NCI-H1105 treated with DMSO at 0.1 percent for 48 hours (cell line): ENCODE results near the gene RBFOX2.
"Not testable (repeated sequence)": the region's sequence is repeated elsewhere in the genome, so short reads cannot be mapped to it uniquely, and the experiment has no call there.

ENCODE experiments used
- DNase-seq: peaks from one replicate; lab custom pipeline; 2025; lab: John Stamatoyannopoulos, UW

The RBFOX2 gene

DNA sequence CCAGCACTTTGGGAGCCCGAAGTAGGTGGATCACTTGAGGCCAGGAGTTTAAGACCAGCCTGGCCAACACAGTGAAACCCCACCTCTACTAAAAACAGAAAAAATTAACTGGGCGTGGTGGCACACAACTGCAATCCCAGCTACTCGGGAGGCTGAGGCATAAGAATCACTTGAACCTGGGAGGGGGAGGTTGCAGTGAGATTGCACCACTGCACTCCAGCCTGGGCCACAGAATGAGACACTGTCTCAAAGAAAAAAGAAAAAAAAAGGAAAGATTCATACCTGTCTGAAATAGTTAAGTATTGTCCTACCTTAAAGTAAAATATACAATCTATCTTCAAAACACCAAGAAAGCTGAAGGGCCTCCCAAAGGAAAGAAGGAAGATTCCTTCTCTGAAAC is 20.1 kb downstream of the RBFOX2 start:
- DNase-seq, result no peak

DNA sequence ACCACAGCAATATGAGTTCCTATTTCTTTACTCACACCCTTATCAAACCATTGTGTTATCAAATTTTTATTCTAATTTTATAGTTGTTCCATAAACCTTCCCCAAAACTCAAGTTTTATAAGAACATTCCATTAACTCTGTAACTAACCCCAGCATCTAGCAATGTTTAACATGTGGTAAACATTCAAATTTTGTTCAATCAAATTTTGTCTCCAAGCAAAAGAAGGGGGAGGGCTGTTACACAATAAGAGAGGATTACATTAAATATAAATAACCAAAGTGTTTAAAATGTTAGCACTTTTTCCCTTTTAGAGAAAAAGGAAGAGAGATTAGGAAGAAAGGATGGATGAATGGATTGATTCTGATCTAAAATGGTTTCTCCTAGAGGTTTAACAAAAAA is 20.5 kb downstream of the RBFOX2 start:
- DNase-seq, result no peak

DNA sequence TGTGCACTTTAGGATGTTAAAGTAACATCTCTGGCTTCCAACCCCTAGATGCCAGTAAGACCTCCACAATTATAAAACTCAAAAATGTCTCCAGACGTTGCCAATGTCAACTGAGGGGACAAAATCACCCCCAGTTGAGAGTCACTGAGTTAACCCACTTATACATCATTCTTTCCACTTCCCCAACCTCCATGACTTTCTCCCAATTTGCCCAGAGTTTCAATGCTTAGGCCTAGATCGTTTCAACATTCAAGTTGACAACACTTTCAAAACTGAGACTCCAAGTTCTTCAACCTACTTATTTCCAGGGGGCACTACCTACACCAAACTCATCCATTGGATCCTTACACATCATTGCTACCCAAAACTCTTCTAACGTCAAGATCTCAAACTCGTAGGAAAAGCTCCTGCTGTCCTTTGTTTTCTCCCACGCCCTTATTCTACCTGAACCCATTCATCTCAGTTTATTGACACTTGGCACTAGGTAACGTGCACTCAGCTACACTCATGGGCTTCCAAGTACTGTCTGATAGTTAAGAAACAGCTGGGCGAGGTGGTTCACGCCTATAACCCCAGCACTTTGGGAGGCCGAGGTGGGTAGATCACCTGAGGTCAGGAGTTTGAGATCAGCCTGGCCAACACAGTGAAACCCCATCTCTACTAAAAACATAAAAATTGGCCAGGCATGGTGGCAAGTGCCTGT is 24.5 kb downstream of the RBFOX2 start:
- DNase-seq, result no peak

DNA sequence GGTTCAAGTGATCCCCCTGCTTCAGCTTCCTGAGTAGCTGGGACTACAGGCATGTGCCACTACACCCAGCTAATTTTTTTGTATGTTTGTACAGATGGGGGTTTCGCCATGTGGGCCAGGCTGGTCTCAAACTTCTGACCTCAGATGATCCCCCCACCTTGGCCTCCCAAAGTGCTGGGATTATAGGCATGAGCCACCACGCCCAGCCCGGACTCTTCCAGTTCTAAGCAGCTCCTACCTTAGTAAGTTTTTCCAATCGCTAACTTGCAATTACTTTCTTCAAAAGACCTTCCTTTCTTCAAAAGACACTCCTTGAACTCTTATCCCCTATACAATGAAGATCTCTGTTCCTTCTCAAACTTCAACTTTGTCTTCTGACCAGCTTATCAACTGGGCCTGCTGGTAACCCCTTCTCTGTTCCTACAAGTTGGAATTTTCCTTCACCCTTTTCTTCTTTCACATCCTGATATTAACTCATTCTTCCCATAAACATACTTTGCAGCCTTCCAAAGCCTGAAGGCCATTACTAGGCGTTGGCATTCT is 25.8 kb downstream of the RBFOX2 start:
- no peak for DNase-seq

DNA sequence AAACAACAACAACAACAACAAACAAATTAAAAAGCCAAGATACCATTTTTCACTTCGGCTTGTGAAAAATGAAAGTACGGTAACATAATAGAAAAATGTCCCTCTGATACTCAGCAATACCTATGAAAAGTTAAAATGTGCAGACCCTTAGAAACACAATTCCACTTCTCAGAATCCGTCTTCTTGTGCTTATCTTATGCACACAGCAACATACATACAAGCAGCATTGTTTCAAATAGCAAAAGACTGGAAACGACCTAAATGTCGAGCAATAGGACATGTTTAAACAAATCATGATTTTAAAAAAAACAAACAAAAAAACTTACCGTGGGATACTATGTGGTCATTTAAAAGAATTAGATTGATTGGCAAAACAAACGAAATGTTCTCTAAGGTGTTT is 26.5 kb downstream of the RBFOX2 start:
- DNase-seq, result no peak

DNA sequence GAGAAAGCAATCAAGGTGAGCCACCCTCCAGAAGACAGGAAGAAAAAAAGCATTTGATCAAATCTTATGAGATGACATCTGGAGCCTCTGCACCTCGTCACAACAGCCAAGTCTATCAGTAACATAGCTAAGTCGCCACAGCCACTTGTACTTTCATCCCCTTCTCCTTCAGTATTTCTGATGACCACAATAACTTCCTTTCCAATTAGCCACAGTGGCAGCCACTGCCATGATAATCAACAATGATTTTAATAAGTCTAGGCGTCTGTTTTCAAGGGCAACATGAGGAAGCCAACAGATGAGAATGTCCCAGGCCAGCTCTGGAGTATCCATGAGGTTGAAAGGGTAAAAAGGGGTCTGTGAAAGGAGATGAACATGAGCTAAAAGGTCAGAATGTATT is 29.9 kb downstream of the RBFOX2 start:
- DNase-seq, result no peak

DNA sequence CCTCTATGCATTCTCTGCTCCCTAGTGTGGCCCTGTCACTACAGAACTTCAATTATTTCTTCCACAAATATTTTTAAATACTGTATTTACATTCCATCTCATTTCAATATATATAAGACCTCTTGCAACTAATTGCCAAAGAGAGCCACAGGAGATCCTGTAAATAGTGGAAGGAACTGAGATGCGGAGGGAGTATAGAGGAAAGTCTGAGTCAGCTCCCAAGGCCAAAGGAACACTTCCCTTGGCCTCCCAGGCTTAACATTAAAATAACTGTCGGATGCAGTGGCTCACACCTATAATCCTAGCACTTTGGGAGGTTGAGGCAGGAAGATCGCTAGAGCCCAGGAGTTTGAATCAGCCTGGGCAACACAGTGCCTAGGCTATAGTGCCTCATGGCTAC is 31.2 kb downstream of the RBFOX2 start:
- DNase-seq, result no peak

DNA sequence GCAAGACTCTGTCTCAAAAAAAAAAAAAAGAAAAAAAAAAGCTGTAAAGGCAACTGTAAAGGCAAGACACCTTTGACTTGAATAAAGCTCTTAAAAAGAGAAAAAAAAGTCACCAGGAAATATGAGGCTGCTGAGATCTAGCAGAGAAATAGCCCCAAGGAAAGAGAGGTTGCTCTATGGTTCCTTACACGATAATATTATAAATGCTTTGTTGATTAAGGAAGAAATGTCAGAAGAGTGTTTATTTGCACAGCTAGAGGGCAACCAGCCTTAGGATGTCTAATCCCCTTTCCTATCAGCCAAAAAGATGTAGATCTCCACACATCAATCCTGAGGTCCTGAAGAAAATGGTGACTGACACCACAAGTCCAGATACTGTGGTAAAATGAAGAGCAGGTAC is 32.0 kb downstream of the RBFOX2 start:
- DNase-seq, result no peak

DNA sequence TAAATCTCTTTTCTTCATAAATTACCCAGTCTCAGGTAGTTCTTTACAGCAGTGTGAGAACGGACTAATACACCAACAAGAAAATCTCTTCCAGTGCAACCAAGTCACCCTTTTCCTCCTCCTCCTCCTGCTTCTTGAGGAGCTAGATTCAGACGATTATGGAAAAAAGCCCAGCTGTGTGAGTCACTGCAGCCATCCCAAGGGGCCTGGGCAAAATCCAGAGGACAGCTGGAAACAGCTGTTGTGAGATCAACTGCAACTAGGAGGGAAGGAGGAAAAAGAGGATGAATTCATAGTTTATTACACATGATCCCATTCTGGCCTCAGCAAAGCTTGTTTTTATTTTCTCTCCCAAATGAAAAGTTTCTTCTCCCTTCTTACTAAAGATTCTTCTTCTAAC is 32.9 kb downstream of the RBFOX2 start:
- no peak for DNase-seq

DNA sequence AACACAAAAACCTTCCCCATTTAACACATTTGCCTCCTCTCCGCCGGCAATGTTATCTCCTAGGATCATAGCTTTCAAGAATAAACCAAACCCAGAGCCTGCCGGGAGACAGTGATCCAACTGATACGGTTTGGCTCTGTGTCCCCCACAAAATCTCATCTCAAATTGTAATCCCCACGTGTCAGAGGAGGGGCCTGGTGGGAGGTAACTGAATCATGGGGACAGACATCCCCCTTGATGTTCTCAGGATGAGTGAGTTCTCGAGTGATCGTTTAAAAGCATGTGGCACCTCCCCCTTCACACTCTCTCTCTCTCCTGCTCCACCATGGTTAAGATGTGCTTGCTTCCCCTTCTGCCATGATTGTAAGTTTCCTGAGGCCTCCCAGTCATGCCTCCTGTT is 33.3 kb downstream of the RBFOX2 start:
- DNase-seq, result no peak

DNA sequence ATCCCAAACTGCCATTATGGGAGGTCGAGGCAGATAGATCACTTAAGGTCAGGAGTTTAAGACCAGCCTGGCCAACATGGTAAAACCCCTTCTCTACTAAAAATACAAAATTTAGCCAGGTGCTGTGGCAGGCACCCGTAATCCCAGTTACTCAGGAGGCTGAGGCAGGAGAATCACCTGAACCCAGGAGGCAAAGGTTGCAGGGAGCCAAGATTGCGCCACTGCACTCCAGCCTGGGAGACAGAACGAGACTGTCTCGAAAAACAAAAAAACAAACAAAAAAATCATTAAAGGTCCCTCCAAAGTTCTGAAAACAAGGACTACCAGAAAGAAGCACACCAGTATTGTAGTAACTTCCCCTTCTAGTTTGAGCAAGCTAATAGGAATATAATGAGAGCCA is 34.9 kb downstream of the RBFOX2 start:
- DNase-seq, result not testable (repeated sequence)

DNA sequence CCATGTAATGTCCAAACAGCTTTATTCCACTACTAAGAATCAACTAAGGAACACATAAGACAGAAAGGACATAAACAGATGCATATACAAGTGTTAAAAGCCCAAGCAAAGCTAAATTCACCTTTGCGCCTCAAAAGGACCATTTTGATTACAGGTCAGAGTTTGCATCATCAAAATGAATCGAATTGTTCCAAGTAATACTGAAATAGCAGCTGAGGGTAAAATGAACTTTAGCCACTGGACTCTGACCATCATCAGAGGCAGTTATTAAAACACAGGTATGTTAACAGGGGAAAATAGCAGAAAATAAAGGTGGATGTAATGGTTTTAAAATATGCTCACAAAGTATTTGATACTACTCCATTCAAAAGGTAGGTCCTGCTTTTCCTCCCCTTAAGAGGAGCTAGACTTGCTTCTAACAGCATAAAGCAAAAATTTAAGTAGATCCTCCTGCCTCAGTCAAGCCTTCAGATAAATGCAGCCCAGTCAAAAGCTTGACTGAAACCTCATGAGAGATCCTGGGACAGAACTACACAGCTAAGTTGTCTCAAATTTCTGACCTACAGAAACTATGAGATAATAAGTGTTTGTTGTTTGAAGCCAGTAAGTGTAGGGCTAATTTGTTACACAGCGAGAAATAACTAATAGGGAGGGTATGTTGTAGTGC is 35.4 kb downstream of the RBFOX2 start:
- DNase-seq, result no peak

DNA sequence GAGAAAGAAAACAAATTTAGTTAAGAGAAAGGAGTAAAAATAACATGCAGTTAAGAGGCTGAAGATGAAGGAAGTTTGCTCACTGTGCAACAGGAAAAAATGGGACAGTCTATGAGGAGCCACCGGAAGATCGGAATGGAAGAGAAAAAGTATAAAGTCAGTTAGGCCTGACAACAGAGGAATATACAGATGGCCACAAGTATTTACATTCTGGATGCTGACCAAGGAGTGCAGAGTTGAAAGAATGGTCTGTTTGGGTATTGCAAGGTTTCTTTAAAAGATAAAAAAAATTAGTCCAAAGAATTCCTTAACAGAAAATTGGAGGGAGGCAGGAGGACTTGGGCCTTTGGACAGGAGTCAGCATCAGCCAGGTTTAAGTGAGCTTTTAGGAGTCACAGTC is 37.5 kb downstream of the RBFOX2 start:
- no peak for DNase-seq

DNA sequence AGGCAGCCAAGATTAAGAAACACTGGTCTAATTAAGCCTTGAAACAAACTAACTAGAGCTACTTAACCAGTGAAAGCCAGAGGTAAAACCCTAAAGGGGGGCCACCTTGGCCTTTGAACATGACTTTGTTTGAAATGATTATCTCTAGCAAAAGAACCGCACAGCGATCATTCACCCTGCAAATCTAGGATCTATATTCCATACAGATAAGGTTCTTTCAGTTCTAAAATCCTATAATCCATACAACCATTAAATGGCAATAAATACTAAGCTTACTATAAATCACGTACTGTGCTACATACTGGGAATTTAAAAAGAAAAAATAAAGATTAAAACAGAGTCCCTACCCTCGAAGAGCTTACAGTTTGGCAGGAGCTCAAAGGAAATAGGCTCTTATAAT is 40.6 kb downstream of the RBFOX2 start:
- DNase-seq, result no peak

DNA sequence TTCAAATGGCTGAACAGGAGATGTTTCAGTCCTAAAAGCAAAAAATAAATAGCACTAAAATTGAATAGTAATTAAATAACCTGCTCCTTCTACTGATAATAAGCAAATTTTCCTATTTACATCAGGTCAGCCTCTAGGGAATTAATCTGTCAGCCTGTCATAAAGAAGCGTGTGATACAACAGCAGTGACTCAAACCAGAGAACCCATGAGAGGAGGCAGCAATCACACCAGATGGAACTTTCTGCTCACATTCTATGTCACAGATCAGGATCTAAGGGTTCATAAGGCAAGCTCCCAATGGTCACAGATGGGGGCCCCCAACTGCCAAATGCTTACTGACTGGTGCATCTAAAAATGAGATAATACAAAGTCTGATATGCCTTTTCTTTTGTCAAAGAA is 41.1 kb downstream of the RBFOX2 start:
- no peak for DNase-seq

DNA sequence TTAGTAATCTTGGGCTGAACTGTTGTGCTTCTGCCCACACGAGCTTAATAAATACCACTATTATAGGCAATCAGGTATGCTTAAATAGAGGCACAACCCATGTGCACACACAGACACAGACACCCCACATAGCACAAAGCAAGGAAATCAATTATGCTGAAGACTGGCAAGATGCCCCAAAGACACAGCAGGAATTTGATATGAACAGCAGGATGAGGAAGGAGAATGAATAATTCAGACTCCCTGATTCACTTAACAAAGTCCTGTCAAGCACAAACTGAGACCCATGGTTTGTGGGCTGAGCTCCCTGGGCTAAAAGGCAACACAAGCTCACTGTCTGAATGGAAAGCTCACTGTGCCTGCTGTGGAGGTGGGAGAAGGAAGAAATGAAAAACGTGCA is 42.5 kb downstream of the RBFOX2 start:
- no peak for DNase-seq

DNA sequence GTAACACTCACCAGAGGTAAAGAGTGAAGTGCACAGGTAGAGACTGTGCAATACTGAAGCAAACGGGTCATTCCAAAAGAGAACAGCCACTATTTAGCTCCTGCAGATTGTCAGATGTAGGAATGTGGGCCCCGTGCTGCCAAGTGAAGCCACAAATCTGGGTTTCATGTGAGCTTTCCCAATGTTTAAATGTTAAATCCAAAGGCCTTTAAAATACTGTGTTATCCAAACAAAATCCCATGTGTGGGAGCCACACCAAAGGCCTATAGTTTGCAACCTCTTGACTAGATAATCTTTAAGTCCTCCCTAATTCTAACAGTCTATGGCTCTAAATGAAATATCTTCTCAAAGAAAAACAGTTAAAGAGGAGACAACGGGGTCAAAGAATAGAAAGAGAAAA is 43.3 kb downstream of the RBFOX2 start:
- DNase-seq, result no peak

DNA sequence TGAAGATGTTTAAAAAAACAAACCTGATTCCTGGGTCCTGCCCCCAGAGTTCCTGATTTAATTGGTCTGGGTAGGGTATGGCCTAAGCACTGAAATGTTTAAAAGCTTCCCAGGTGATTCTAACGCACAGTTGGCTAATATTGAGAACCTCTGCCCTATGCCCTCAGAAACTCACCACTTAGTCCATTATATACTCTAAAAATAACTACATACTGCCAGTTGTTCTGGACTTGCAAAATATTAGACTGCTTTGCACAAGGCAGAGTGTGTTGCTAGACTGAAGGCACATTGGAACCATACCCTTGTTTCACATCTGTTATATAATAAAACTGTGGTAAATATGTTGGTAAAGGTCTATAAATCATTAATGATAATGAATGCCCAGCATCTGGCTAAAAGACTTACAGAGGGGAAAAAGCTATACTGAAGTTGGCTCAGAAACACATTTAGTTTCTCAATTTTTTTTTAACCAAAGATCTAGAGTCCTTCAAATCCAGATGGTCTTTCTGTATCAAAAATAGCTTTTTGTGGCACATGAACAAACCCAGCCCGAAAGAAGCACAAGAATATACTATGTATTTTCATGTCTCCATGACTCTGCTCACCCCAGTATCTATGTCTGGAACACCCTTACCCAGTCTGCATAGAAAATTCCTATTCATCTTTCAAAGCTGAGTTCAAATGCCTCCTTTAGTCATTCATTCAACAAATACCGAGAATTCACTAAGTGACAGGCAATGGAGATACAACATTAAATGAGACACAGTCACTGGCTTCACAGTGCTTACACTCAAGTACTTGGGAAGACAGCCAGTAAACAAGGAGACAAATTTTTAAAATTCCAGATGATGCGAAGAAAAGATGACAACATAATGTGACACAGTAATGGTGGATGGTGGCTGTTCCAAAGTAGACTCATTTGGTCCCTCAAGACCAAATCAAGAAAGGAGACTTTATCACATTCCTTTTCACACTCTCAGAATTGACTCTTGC is 44.1 kb downstream of the RBFOX2 start:
- DNase-seq, result no peak

DNA sequence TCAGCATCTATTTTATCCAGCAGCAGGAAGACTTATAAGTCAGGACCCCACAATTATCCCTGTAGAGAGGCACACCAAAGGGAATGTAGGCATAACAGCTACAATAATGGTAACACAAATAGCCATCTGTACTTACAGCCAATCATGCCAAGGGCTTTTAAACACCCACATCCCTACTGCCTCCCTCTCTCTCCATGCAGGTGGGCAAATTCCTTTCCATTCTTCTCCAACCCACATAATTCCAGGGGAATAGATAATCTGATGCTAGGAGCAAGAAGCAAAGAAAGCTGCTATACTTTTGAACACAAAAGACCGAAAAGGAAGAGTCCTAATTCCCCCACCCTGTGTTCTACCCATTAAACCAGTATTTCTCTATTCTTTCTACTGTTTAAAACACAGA is 46.7 kb downstream of the RBFOX2 start:
- no peak for DNase-seq

DNA sequence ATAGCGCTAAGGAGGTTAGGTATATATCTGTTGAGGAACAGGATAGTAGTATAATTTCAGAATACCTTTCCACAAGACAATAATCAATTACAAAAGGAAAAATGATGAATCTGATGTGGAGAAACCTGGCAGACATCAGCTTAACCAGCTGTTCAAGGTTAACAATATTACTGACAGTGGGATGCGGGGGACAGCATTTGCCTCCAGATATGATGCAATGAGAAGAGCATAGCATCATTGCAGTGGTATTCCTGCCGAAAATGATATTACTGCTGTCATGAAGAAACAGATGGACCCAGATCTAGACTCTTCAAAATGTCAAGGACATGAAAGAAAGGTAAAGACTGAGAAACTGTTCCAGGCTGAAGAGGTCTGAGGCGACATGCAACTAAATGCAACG is 49.7 kb downstream of the RBFOX2 start:
- DNase-seq, result no peak

DNA sequence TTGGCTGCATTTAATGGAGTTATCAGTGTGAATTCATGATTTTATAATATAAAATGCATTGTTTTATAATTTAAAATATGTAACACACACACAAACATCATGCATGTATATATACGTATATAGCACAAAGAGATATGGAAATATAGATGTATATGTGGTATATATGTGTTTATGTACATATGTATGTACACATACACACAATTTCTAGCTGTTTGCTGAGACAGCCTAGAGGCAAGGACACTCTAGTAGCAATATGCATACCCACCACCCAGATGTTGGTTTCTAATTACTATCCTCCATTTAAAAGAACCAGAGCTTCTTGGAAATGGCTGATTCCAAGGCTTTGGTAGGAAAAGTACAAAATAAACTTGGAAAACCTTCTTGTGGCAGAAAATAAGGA is 50.4 kb downstream of the RBFOX2 start:
- DNase-seq, result no peak

DNA sequence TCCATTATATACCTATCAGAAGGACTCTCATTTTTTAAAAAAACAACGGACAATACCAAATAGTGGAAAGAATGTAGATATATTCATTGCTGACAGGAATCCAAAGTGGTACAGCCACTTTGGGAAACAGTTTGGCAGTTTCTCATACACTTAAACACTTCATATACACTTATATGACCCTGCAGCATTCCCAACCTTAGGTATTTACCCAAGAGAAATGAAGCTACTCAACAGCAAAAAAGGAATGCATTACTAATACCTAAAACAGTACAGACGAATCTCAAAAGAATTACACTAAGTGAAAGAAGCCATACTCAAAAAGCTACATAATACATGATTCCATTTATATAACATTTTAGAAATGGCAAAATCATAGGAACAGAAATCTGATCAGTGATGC is 51.5 kb downstream of the RBFOX2 start:
- DNase-seq, result no peak

DNA sequence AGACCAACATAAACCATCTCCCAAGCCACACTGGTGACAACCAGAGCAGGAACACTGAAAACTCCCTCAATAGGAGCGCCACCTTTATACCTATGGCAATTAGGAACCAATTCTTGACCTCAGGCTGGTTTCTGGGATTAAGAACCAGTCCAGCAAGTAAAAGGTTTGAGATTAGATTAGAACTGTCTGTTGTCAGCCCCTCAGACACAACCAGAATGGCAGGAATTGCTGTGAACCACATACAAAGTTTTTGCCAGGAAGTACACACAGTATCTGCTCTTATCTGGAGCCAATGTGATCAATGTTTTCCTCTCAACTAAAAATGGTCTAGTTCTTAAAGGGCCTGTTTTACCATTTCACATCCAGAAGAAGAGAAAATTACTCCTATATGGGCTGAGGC is 55.2 kb downstream of the RBFOX2 start:
- DNase-seq, result no peak
